H1 (cell line): ENCODE measurements around the gene XDH. TPM values are rescaled to one million over a fixed set of nuclear protein-coding genes. Genes with fewer than 3 reads are reported as not detected.

ENCODE experiments used
- GTF2F1 ChIP-seq: IDR thresholded peaks from 2 replicates; pipeline ENCODE4 v1.6.1; 2012; ENCODE audit warnings: low read depth, low read length, improper control_type of control experiment, borderline replicate concordance
- HDAC6 ChIP-seq: IDR thresholded peaks from one replicate; pipeline ENCODE4 v1.7.1; 2012; ENCODE audit warnings: low read depth, mild to moderate bottlenecking, inconsistent platforms, low read length, moderate library complexity
- JUN ChIP-seq: IDR thresholded peaks from 2 replicates; pipeline ENCODE4 v1.6.1; 2011; ENCODE audit warnings: low read depth, mild to moderate bottlenecking, improper control_type of control experiment, low read length
- PHF8 ChIP-seq: fragments of 200-600 bp; sonication (generic); conservative IDR thresholded peaks from 2 replicates; pipeline ENCODE4 v1.7.1; 2012; ENCODE audit warnings: low read depth, mild to moderate bottlenecking, inconsistent platforms, low read length, moderate library complexity
- RBBP5 ChIP-seq: IDR thresholded peaks from 2 replicates; pipeline ENCODE4 v1.7.1; 2012; ENCODE audit warnings: low read depth, mild to moderate bottlenecking, inconsistent platforms, low read length, moderate library complexity, borderline replicate concordance
- polyA plus RNA-seq, 7 experiments: library from polyadenylated mRNA; depleted of rRNA in 3 of 7; stranded (reverse) in 5 of 7; unstranded in 2 of 7; fragments of >200 nt in 5 of 7; fragments of 200-250 nt in 2 of 7; gene quantifications; 1 replicate in 5 of 7; 2 replicates in 1 of 7; 4 replicates in 1 of 7; pipeline versions ENCODE4 v1.2.1 to v1.2.3, GENCODE V29; 2011 to 2013; ENCODE audit warnings: missing spikeins in 2 of 7, mixed read lengths in 2 of 7
- total RNA-seq: library from RNA; stranded (reverse); fragmentation: NEBNext Ultra II Directional; extraction: Animal tissue kit (Norgen Biotek cat#: 25700); gene quantifications from 2 replicates; pipeline ENCODE4 v1.2.1, GENCODE V29; 2021
- TF ChIP-seq, protein P1 (sequence below): IDR thresholded peaks from 2 replicates; pipeline ENCODE4 v1.6.1; 2011; ENCODE audit warnings: low read depth, mild to moderate bottlenecking, low read length; ENCODE audit not compliant: insufficient read depth

The XDH gene
- total and polyA plus RNA-seq, 2 of the 8 experiments (the other 6 are each of a cell fraction or from before 2014, with no cell fraction given): 0.68 to 1.2 TPM

DNA sequence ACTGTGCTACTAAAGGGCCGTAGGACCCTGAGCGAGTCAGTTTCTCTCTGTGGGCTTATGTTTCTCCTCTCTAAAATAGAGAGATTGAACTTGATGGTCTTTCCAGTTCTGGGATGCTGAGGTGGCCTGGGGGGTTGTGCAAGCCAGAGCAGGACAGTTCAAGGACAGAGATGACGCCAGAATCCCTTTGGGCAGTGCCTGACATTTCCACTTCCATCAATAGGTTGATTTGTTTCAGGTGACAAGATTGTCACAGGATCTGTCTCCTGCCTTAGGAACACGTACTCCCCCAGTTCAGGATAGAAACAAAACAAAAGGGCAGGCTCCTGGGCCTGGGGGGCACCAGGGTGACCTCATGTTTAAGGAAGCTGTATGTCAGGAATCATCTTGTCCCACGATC lies 82.0 kb downstream of the XDH start (continued):
- TF ChIP-seq HDAC6 (no peak), PHF8 (no peak), JUN (no peak), RBBP5 (no peak), GTF2F1 (no peak)
- TF ChIP-seq, protein P1, sequence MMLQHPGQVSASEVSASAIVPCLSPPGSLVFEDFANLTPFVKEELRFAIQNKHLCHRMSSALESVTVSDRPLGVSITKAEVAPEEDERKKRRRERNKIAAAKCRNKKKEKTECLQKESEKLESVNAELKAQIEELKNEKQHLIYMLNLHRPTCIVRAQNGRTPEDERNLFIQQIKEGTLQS: no peak
